Endothelial cell of umbilical vein (primary cell): Measurements from ENCODE around the gene COL1A2. TPM values are rescaled to one million over a fixed set of nuclear protein-coding genes. Genes with fewer than 3 reads are reported as not detected.

ENCODE experiments used
- BruUV-seq: library from RNA; stranded (reverse); fragments of 400-500 nt; replicated peaks from 2 replicates; lab custom pipeline; 2021; lab: Mats Ljungman, UMichigan
- CTCF ChIA-PET: fragments of 300-600, 350-600 bp; sonication (Branson Sonifier 250); formaldehyde crosslinking; loops from one replicate; lab custom pipeline; 2021; ENCODE audit warnings: antibody characterized with exemption, inconsistent platforms; lab: Charles Lee
- POLR2A ChIA-PET: fragments of 300-600, 350-600 bp; sonication (Branson Sonifier 250); formaldehyde crosslinking; loops from one replicate; lab custom pipeline; 2021; ENCODE audit warnings: antibody characterized with exemption, inconsistent platforms; lab: Charles Lee
- DNase-seq: peaks from one replicate; pipeline ENCODE4 v3.0.0-alpha.2; 2011; ENCODE audit warnings: low read depth, low spot score
- FAIRE-seq: peaks from 2 replicates; lab custom pipeline; 2011; peaks lifted over from hg19 to GRCh38; lab: Jason Lieb, UNC
- H2AFZ ChIP-seq: 2 replicates; pipeline ENCODE4 v1.6.0; 2012; ENCODE audit warnings: low read depth, low read length, control low read depth, inconsistent platforms
- H3K27ac ChIP-seq: 2 replicates; pipeline ENCODE4 v1.5.1; 2011; ENCODE audit warnings: low read depth, mild to moderate bottlenecking, control low read depth, low read length, moderate library complexity; ENCODE audit not compliant: insufficient read depth
- H3K27me3 ChIP-seq, 2 experiments: 2 replicates each; pipeline versions ENCODE4 v1.6.0 to v1.6.1; 2011; ENCODE audit warnings: low read length in 2 of 2, mixed read lengths in 1 of 2; ENCODE audit not compliant: control insufficient read depth in 2 of 2, insufficient read depth in 2 of 2
- H3K36me3 ChIP-seq, 2 experiments: 2 replicates in 1 of 2; 3 replicates in 1 of 2; pipeline ENCODE4 v1.5.1; 2011; ENCODE audit warnings: low read length in 2 of 2, mild to moderate bottlenecking in 1 of 2, moderate library complexity in 1 of 2; ENCODE audit not compliant: control insufficient read depth in 2 of 2, insufficient read depth in 2 of 2; ENCODE audit errors: extremely low read depth in 1 of 2
- H3K4me1 ChIP-seq: 3 replicates; pipeline ENCODE4 v1.5.1; 2011; ENCODE audit warnings: mild to moderate bottlenecking, low read length; ENCODE audit not compliant: control insufficient read depth, insufficient read depth; ENCODE audit errors: extremely low read depth
- H3K4me2 ChIP-seq: 2 replicates; pipeline ENCODE4 v1.6.1; 2011; ENCODE audit warnings: low read length, control low read depth, mixed read lengths; ENCODE audit not compliant: insufficient read depth
- H3K4me3 ChIP-seq, 3 experiments: fragments of 200-600 bp in 1 of 3; sonication (generic), shearing (Covaris generic) in 1 of 3; replicated peaks in 1 of 3; 2 replicates each; pipeline ENCODE4 v1.5.1; 2011 to 2016; ENCODE audit warnings: control low read depth in 3 of 3, low read length in 3 of 3, mild to moderate bottlenecking in 2 of 3, inconsistent platforms in 1 of 3, low read depth in 1 of 3, moderate library complexity in 1 of 3; ENCODE audit not compliant: insufficient read depth in 1 of 3
- H3K79me2 ChIP-seq: 2 replicates; pipeline ENCODE4 v1.6.0; 2012; ENCODE audit warnings: low read length, inconsistent platforms; ENCODE audit not compliant: control insufficient read depth, insufficient read depth
- H3K9ac ChIP-seq: replicated peaks from 2 replicates; pipeline ENCODE3; 2011; ENCODE audit warnings: low read length, control low read depth; ENCODE audit not compliant: insufficient read depth; ENCODE audit errors: extremely low read depth
- H3K9me1 ChIP-seq: replicated peaks from 3 replicates; pipeline ENCODE4 v1.6.0; 2011; ENCODE audit warnings: mild to moderate bottlenecking, low read length; ENCODE audit not compliant: control insufficient read depth, insufficient read depth; ENCODE audit errors: extremely low read depth
- H3K9me3 ChIP-seq: replicated peaks from 2 replicates; pipeline ENCODE4 v1.5.1; 2012; ENCODE audit warnings: low read length, inconsistent platforms; ENCODE audit not compliant: control insufficient read depth, insufficient read depth
- H4K20me1 ChIP-seq: replicated peaks from 2 replicates; pipeline ENCODE3; 2011; ENCODE audit warnings: mild to moderate bottlenecking, low read length; ENCODE audit not compliant: control insufficient read depth, insufficient read depth; ENCODE audit errors: extremely low read depth
- CTCF ChIP-seq, 2 donors: IDR thresholded peaks; 1 replicate in 1 of 2; 2 replicates in 1 of 2; pipeline ENCODE4 v1.5.1; 2011; ENCODE audit warnings: low read length in 2 of 2, mild to moderate bottlenecking in 2 of 2, moderate library complexity in 2 of 2, control low read depth in 1 of 2, inconsistent platforms in 1 of 2, low read depth in 1 of 2; ENCODE audit not compliant: insufficient read depth in 1 of 2; ENCODE audit errors: extremely low read depth in 1 of 2
- EZH2 ChIP-seq: IDR thresholded peaks from 2 replicates; pipeline ENCODE4 v1.6.1; 2012; ENCODE audit warnings: borderline replicate concordance, low read depth, mild to moderate bottlenecking, moderate library complexity, low read length, inconsistent platforms; ENCODE audit not compliant: severe bottlenecking
- FOS ChIP-seq: IDR thresholded peaks from 2 replicates; pipeline ENCODE4 v1.6.1; 2011; ENCODE audit warnings: mild to moderate bottlenecking, low read length, moderate library complexity, borderline replicate concordance; ENCODE audit not compliant: insufficient read depth
- GATA2 ChIP-seq: IDR thresholded peaks from 2 replicates; pipeline ENCODE4 v1.7.0; 2011; ENCODE audit warnings: low read depth, mild to moderate bottlenecking, moderate library complexity, mixed read lengths, low read length; ENCODE audit not compliant: insufficient read length, insufficient read depth
- JUN ChIP-seq: IDR thresholded peaks from 2 replicates; pipeline ENCODE4 v1.6.1; 2011; ENCODE audit warnings: borderline replicate concordance, low read depth; ENCODE audit not compliant: insufficient read length, insufficient read depth
- MAX ChIP-seq: IDR thresholded peaks from 2 replicates; pipeline ENCODE4 v1.6.1; 2011; ENCODE audit not compliant: insufficient read depth, insufficient read length
- MYC ChIP-seq: IDR thresholded peaks from one replicate; pipeline ENCODE4 v1.6.1; 2011; ENCODE audit warnings: mild to moderate bottlenecking, low read depth, low read length
- POLR2A ChIP-seq: IDR thresholded peaks from 2 replicates; pipeline ENCODE4 v1.6.1; 2012; ENCODE audit warnings: low read depth, mild to moderate bottlenecking, control low read depth, low read length
- POLR2AphosphoS5 ChIP-seq: IDR thresholded peaks from 2 replicates; pipeline ENCODE4 v1.6.1; 2012; ENCODE audit warnings: low read depth, mild to moderate bottlenecking, control low read depth, low read length, moderate library complexity; ENCODE audit not compliant: insufficient read depth
- dilution Hi-C: fragments of 300-500 bp; cut with MboI; formaldehyde crosslinking; loops from one replicate; pipeline ENCODE4 v1.15.0; 2019; ENCODE audit warnings: low sequenced_read_pairs; ENCODE audit not compliant: extremely low pct_ligation_motif_present
- intact Hi-C: fragments of 100-400 bp; cut with micrococcal nuclease; formaldehyde crosslinking; loops from one replicate; pipeline ENCODE4 v1.10.0; 2022
- polyA plus RNA-seq, 4 experiments: library from polyadenylated mRNA; depleted of rRNA in 3 of 4; stranded (reverse) in 3 of 4; unstranded in 1 of 4; fragments of >200 nt; gene quantifications; 2 replicates each; pipeline versions ENCODE4 v1.2.1 to v1.2.3, GENCODE V29; 2011 to 2012; ENCODE audit warnings: missing spikeins in 1 of 4
- total RNA-seq: library from RNA; stranded (reverse); gene quantifications from 2 replicates; pipeline ENCODE4 v1.2.3, GENCODE V29; 2021

COL1A2 gene
- total and polyA plus RNA-seq, 2 donors (not counting 3 experiments of a cell fraction or from before 2014, with no cell fraction given) = 28.9 to 40.8 TPM

GRCh38 chr7:94426980-94427875, 32.5 kb downstream of the COL1A2 start:
- no peaks in the 10 kb centered on the region for H3K36me3 ChIP-seq
- dilution Hi-C loops = loop anchor here (25.0 kb wide), 1 partner anchor 140 kb away; no protein-coding TSS in a partner anchor
- DNase-seq = no peak
- no peak for TF ChIP-seq MAX
- TF ChIP-seq POLR2AphosphoS5 = no peak
- no peak for TF ChIP-seq POLR2A
- no peak overlapping the region for H3K27ac ChIP-seq
- H3K9me3 ChIP-seq = no peaks in the 10 kb centered on the region
- intact Hi-C loops = no loop called here
- H4K20me1 ChIP-seq = no peaks in the 10 kb centered on the region
- POLR2A ChIA-PET = no interaction called here
- CTCF ChIA-PET = no interaction called here
- no peaks in the 10 kb centered on the region for H3K79me2 ChIP-seq
- H3K4me1 ChIP-seq = no peaks in the 10 kb centered on the region
- H3K9ac ChIP-seq = no peak overlapping the region
- FAIRE-seq = no peak
- no peak overlapping the region for H2AFZ ChIP-seq
- H3K9me1 ChIP-seq = no peaks in the 10 kb centered on the region
- no peak overlapping the region for H3K4me2 ChIP-seq
- no TSS peak for BruUV-seq
- H3K27me3 ChIP-seq = no peaks in the 10 kb centered on the region
- no peak overlapping the region for H3K4me3 ChIP-seq

GRCh38 chr7:94429153-94429552, 34.5 kb downstream of the COL1A2 start:
- no TSS peak for BruUV-seq
- FAIRE-seq = no peak
- H2AFZ ChIP-seq = no peak overlapping the region
- no peak overlapping the region for H3K4me3 ChIP-seq
- H3K27me3 ChIP-seq = no peaks in the 10 kb centered on the region
- no peak overlapping the region for H3K4me2 ChIP-seq
- no peaks in the 10 kb centered on the region for H3K4me1 ChIP-seq
- TF ChIP-seq CTCF (IDR thresholded peaks at IDR 0.05; ENCODE audit: extremely low read depth in 1 of 2, insufficient read depth in 1 of 2, low read depth in 1 of 2, low read length in 2 of 2) (no peak), MAX (no peak), POLR2AphosphoS5 (no peak), EZH2 (no peak), POLR2A (no peak), MYC (no peak), GATA2 (no peak), FOS (no peak), JUN (no peak)
- no peaks in the 10 kb centered on the region for H3K9me1 ChIP-seq
- no peak overlapping the region for H3K27ac ChIP-seq
- CTCF ChIA-PET = interaction anchor here (0.6 kb wide), 2 partner anchors 140 to 711 kb away, joined by 4 to 5 read pairs; no protein-coding TSS in a partner anchor
- H4K20me1 ChIP-seq = no peaks in the 10 kb centered on the region
- H3K9ac ChIP-seq = no peak overlapping the region
- no peaks in the 10 kb centered on the region for H3K79me2 ChIP-seq
- dilution Hi-C loops (loop anchor here (25.0 kb wide), 1 partner anchor 142 kb away; no protein-coding TSS in a partner anchor), intact Hi-C loops (no loop called here)
- no peaks in the 10 kb centered on the region for H3K9me3 ChIP-seq
- H3K36me3 ChIP-seq = no peaks in the 10 kb centered on the region
- DNase-seq = no peak
- POLR2A ChIA-PET = no interaction called here
